ENCODE measurements around the gene SLC24A3.

The SLC24A3 gene

GRCh38 chr20:19251506-19251905 lies 39.1 kb downstream of the SLC24A3 start:
- no peak overlapping the region for H3K4me3 ChIP-seq (ENCODE audit: low read length, poor library complexity, severe bottlenecking)
- TF ChIP-seq EZH2phosphoT487 (IDR thresholded peaks at IDR 0.05; ENCODE audit: borderline replicate concordance) (no peak), CTCF (conservative IDR thresholded peaks at IDR 0.05; ENCODE audit: low read length) (no peak)
- H3K79me2 ChIP-seq (ENCODE audit: insufficient read depth, low read length), result no peaks in the 10 kb centered on the region
- no peaks in the 10 kb centered on the region for H4K20me1 ChIP-seq (ENCODE audit: insufficient read depth, low read length, poor library complexity, severe bottlenecking)
- no peaks in the 10 kb centered on the region for H3K36me3 ChIP-seq (ENCODE audit: insufficient read depth, low read length)
- no peak overlapping the region for H3K4me2 ChIP-seq (ENCODE audit: low read depth, low read length, poor library complexity, severe bottlenecking)
- H3K9me2 ChIP-seq (replicated peaks; ENCODE audit: low read depth, low read length), result no peaks in the 10 kb centered on the region
- H3K9ac ChIP-seq (ENCODE audit: low read depth, low read length, poor library complexity, severe bottlenecking), result no peak overlapping the region
- peaks cover 5% of the 10 kb centered on the region for H3K4me1 ChIP-seq (ENCODE audit: insufficient read depth, low read length, poor library complexity, severe bottlenecking)
- H3K27me3 ChIP-seq (ENCODE audit: insufficient read depth, low read length, poor library complexity, severe bottlenecking), result no peaks in the 10 kb centered on the region
- H2AFZ ChIP-seq (ENCODE audit: low read length), result no peak overlapping the region
- no peaks in the 10 kb centered on the region for H3K9me3 ChIP-seq (ENCODE audit: insufficient read depth, low read depth, low read length)
- no peaks in the 10 kb centered on the region for H3F3A ChIP-seq (ENCODE audit: low read depth)

- H3K36me3 ChIP-seq (ENCODE audit: insufficient read depth, low read length), result no peaks in the 10 kb centered on the region
- no peak overlapping the region for H3K9ac ChIP-seq (ENCODE audit: low read depth, low read length, poor library complexity, severe bottlenecking)
- H3K9me2 ChIP-seq (replicated peaks; ENCODE audit: low read depth, low read length), result no peaks in the 10 kb centered on the region
- no peak overlapping the region for H2AFZ ChIP-seq (ENCODE audit: low read length)
- H3K9me3 ChIP-seq (ENCODE audit: insufficient read depth, low read depth, low read length), result no peaks in the 10 kb centered on the region
- H4K20me1 ChIP-seq (ENCODE audit: insufficient read depth, low read length, poor library complexity, severe bottlenecking), result no peaks in the 10 kb centered on the region
- H3K4me3 ChIP-seq (ENCODE audit: low read length, poor library complexity, severe bottlenecking), result no peak overlapping the region
- no peak overlapping the region for H3K4me2 ChIP-seq (ENCODE audit: low read depth, low read length, poor library complexity, severe bottlenecking)
- no peaks in the 10 kb centered on the region for H3K79me2 ChIP-seq (ENCODE audit: insufficient read depth, low read length)
- H3K4me1 ChIP-seq (ENCODE audit: insufficient read depth, low read length, poor library complexity, severe bottlenecking), result peaks cover 5% of the 10 kb centered on the region
- H3F3A ChIP-seq (ENCODE audit: low read depth), result no peaks in the 10 kb centered on the region
- TF ChIP-seq CTCF (conservative IDR thresholded peaks at IDR 0.05; ENCODE audit: low read length), result no peak
- TF ChIP-seq EZH2phosphoT487 (IDR thresholded peaks at IDR 0.05; ENCODE audit: borderline replicate concordance), result no peak
- H3K27me3 ChIP-seq (ENCODE audit: insufficient read depth, low read length, poor library complexity, severe bottlenecking), result no peaks in the 10 kb centered on the region
Observed at GRCh38 chr20:19251958-19252357, 39.5 kb downstream of the SLC24A3 start.

- Histone ChIP-seq H3K4me3 (ENCODE audit: low read length, poor library complexity, severe bottlenecking) (no peak overlapping the region), H3K27me3 (ENCODE audit: insufficient read depth, low read length, poor library complexity, severe bottlenecking) (no peaks in the 10 kb centered on the region), H3K79me2 (ENCODE audit: insufficient read depth, low read length) (no peaks in the 10 kb centered on the region), H3K4me2 (ENCODE audit: low read depth, low read length, poor library complexity, severe bottlenecking) (no peak overlapping the region), H3F3A (ENCODE audit: low read depth) (no peaks in the 10 kb centered on the region), H3K4me1 (ENCODE audit: insufficient read depth, low read length, poor library complexity, severe bottlenecking) (peaks cover 5% of the 10 kb centered on the region), H3K9ac (ENCODE audit: low read depth, low read length, poor library complexity, severe bottlenecking) (no peak overlapping the region), H4K20me1 (ENCODE audit: insufficient read depth, low read length, poor library complexity, severe bottlenecking) (no peaks in the 10 kb centered on the region), H2AFZ (ENCODE audit: low read length) (no peak overlapping the region), H3K9me3 (ENCODE audit: insufficient read depth, low read depth, low read length) (no peaks in the 10 kb centered on the region), H3K9me2 (replicated peaks; ENCODE audit: low read depth, low read length) (no peaks in the 10 kb centered on the region), H3K36me3 (ENCODE audit: insufficient read depth, low read length) (no peaks in the 10 kb centered on the region)
- TF ChIP-seq EZH2phosphoT487 (IDR thresholded peaks at IDR 0.05; ENCODE audit: borderline replicate concordance) (no peak), CTCF (conservative IDR thresholded peaks at IDR 0.05; ENCODE audit: low read length) (no peak)
Observed at GRCh38 chr20:19252451-19253120, 40.1 kb downstream of the SLC24A3 start.
